Ovary (tissue), 9 donors: ENCODE results near the gene HNF1A. TPM values are rescaled to one million over a fixed set of nuclear protein-coding genes. Genes with fewer than 3 reads are reported as not detected.

Experiments used
- DNase-seq, 5 donors: peaks; one replicate each; pipeline ENCODE4 v3.0.0-alpha.2; 2019 to 2020
- H3K27ac ChIP-seq, 2 donors: fragments of 200-600 bp; one replicate each; pipeline versions ENCODE4 v1.5.1 to v1.8.0; 2019 to 2022
- H3K27me3 ChIP-seq: fragments of 200-600 bp; one replicate; pipeline ENCODE4 v1.8.0; 2022
- H3K36me3 ChIP-seq: fragments of 200-600 bp; sonication (generic); one replicate; pipeline ENCODE4 v1.5.1; 2019
- H3K4me1 ChIP-seq: one replicate; pipeline ENCODE4 v1.8.1; 2013; ENCODE audit warnings: mild to moderate bottlenecking, moderate library complexity; ENCODE audit not compliant: insufficient read depth
- H3K4me3 ChIP-seq: fragments of 200-600 bp; sonication (generic); one replicate; pipeline ENCODE4 v1.5.1; 2017
- H3K9me3 ChIP-seq, 2 donors: fragments of 200-600 bp in 1 of 2; sonication (generic) in 1 of 2; one replicate each; pipeline versions ENCODE4 v1.5.1 to v1.8.1; 2013 to 2019; ENCODE audit warnings: mild to moderate bottlenecking in 1 of 2, moderate library complexity in 1 of 2
- EP300 ChIP-seq: sonication (generic); formaldehyde crosslinking; IDR thresholded peaks from one replicate; pipeline ENCODE4 v1.6.1; 2017; ENCODE audit warnings: antibody characterized with exemption
- POLR2A ChIP-seq: fragments of 450-650 bp; IDR thresholded peaks from one replicate; pipeline ENCODE4 v1.6.1; 2017; ENCODE audit warnings: antibody characterized with exemption, mild to moderate bottlenecking, moderate library complexity
- WGBS, 3 donors: extraction: QIAGEN DNeasy Blood & Tissue Kit in 1 of 3; methylation state at CpG; one replicate each; pipeline versions ENCODE4 v1.1.5 to v1.1.7; 2013 to 2017; 5-methylcytosine and 5-hydroxymethylcytosine counted together
- intact Hi-C, 4 donors: fragments of 100-400 bp; cut with DNase I; formaldehyde crosslinking; loops; one replicate each; pipeline versions ENCODE4 v1.11.0 to v1.15.1; 2022 to 2023
- polyA plus RNA-seq, 2 donors: library from polyadenylated mRNA; stranded (reverse); fragments of 200-250 nt in 1 of 2; fragments of 350-450 nt in 1 of 2; fragmentation: Illumina TruSeq in 1 of 2; extraction: RNeasy Lipid Tissue Mini Kit (QIAGEN cat#74804) in 1 of 2; gene quantifications; one replicate each; pipeline ENCODE4 v1.2.3, GENCODE V29; 2013 to 2014
- total RNA-seq, 7 donors: library from RNA; depleted of rRNA in 2 of 7; stranded (reverse); fragments of >200 nt in 2 of 7; fragmentation: NEBNext Ultra II Directional in 3 of 7; extraction: Animal tissue kit (Norgen Biotek cat#: 25700) in 3 of 7; gene quantifications; one replicate each; pipeline versions ENCODE4 v1.1.0 to v1.2.4, GENCODE V29; 2016 to 2023
- TF ChIP-seq, protein P1 (sequence below), 3 donors: fragments of 450-650 bp in 2 of 3; fragments of 200-600 bp in 1 of 3; IDR thresholded peaks; one replicate each; pipeline versions ENCODE4 v1.5.1 to v1.8.0; 2016 to 2022; ENCODE audit warnings: antibody characterized with exemption in 3 of 3, mild to moderate bottlenecking in 1 of 3
- donor health status: DM: no; HTN: no; CAD: no; lungs with moderate emphysema.
- donor health status: DM: no; HTN: no; CAD: no.
- donor health status: Bipolar disorder and iron deficiency.
- donor health status: DM: yes; HTN: yes; CAD: no.
- donor health status: DM: no; HTN: no; CAD: no.
- donor health status: DM: yes; HTN: yes; CAD: no.

HNF1A gene
- total and polyA plus RNA-seq, 9 donors, result 0.10 to 1.4 (median 0.17) TPM; not detected in 5

GRCh38 chr12:121013715-121014114 is 35.4 kb downstream of the HNF1A start:
- intact Hi-C loops, result no loop called here
- Histone ChIP-seq H3K4me1 (no peaks in the 10 kb centered on the region), H3K27me3 (no peaks in the 10 kb centered on the region), H3K27ac (no peak overlapping the region), H3K4me3 (no peak overlapping the region), H3K9me3 (no peaks in the 10 kb centered on the region), H3K36me3 (no peaks in the 10 kb centered on the region)
- TF ChIP-seq, protein P1, sequence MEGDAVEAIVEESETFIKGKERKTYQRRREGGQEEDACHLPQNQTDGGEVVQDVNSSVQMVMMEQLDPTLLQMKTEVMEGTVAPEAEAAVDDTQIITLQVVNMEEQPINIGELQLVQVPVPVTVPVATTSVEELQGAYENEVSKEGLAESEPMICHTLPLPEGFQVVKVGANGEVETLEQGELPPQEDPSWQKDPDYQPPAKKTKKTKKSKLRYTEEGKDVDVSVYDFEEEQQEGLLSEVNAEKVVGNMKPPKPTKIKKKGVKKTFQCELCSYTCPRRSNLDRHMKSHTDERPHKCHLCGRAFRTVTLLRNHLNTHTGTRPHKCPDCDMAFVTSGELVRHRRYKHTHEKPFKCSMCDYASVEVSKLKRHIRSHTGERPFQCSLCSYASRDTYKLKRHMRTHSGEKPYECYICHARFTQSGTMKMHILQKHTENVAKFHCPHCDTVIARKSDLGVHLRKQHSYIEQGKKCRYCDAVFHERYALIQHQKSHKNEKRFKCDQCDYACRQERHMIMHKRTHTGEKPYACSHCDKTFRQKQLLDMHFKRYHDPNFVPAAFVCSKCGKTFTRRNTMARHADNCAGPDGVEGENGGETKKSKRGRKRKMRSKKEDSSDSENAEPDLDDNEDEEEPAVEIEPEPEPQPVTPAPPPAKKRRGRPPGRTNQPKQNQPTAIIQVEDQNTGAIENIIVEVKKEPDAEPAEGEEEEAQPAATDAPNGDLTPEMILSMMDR (IDR thresholded peaks at IDR 0.05), result no peak
- DNase-seq, result no peak
- WGBS, 3 donors, result 81 to 86% (median 85%) methylated on average over 3 of the region's 3 CpGs

DNA sequence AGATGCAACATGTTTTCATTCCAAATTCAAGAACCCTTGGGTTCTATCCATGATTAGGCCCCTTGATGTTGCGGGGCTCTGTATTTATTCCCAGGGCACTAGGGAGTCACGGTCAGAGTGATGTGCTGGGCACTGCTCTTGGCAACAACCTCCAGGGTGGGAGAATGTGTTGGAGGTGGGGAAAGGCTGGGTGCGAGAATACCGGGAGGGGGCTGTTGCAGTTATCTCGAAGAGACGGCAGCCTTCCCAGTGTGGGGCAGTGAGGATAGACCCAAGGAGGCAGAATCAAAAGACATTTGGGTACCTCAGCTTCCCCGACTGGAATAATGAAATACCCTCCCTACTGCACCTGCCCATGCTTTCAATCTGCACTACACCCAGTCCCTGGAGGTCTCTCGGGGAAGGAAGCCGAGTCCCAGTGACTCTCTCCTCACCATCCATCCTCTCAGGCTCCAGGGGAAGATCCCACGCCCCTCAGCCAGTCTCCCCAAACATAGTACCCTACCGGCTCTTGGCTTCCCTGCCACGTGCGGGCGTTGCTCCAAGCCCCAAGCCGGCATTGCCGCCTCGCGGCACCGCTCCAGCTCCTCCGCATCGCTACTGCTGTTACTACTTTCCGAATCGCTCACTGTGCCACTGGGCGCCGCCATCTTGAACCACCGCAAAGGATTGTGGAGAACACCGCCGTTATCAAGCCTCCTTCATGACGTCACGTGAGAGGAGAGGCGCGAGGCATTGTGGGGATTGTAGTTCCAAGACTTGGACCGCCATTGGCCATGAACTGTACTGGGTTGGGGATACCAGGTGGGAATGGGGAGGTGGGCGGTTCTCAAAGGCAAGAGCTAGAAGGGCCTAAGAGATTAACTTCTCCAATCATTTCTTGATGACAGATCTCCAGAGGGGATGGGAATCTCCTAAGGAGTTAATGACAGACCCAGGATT is 37.8 kb downstream of the HNF1A start, which contains the start of gene C12orf43:
Gene C12orf43 (minus strand): TSS at position 663 of the 942 bp plus-strand sequence. CDS start 13 bp downstream, at position 650.
- Histone ChIP-seq H3K4me3 (peak within 1 kb of the TSS; percentile 85), H3K4me1 (no peaks in the 10 kb centered on the region), H3K27me3 (no peaks in the 10 kb centered on the region), H3K9me3 (no peaks in the 10 kb centered on the region), H3K36me3 (no peaks in the 10 kb centered on the region), H3K27ac (peak within 1 kb of the TSS in 1 of 2 donors; percentile 53)
- peak; percentile 84 to 93 (median 91) for DNase-seq
- WGBS, 3 donors, result 1% methylated on average over 34 of the region's 34 CpGs
- intact Hi-C loops, result no loop called here
- TF ChIP-seq EP300 (no peak), POLR2A (no peak)
- TF ChIP-seq, protein P1 (IDR thresholded peaks at IDR 0.05), result no peak

DNA sequence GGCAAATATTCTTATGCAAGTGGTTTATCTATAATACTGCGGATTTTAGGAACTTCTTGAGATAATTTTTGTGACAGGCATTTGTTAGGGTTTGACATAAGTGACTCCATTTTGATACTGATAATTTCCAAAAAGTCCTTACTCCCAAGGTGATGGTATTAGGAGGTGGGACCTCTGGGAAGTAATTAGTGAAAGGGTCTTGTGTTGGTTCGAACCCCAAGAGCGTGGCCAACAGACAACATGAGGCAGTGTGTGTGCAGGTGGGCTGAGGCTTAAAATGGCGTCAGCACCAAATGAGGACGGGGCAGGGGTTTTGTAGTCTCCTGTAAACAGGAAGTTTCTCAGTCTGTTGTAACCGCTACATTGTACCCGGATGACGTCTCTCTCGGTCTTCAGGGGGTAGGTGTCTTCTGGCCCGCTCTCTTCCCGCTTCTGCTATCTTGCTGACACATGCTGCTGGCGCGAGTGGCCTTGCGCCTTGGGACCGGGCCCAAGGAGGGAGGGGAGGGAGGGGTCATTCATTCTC is 39.7 kb downstream of the HNF1A start:
- no peaks in the 10 kb centered on the region for H3K9me3 ChIP-seq
- no peak for TF ChIP-seq EP300
- no peak for TF ChIP-seq POLR2A
- TF ChIP-seq, protein P1 (IDR thresholded peaks at IDR 0.05), result no peak

GRCh38 chr12:121018860-121019617 is 40.7 kb downstream of the HNF1A start:
- Histone ChIP-seq H3K27me3 (no peaks in the 10 kb centered on the region), H3K27ac (no peak overlapping the region), H3K4me3 (no peak overlapping the region), H3K9me3 (no peaks in the 10 kb centered on the region), H3K36me3 (no peaks in the 10 kb centered on the region), H3K4me1 (no peaks in the 10 kb centered on the region)
- intact Hi-C loops, result no loop called here
- DNase-seq, result no peak
- 88 to 91% (median 90%) methylated on average over 2 of the region's 2 CpGs for WGBS, 3 donors
- TF ChIP-seq EP300, result no peak
- TF ChIP-seq, protein P1 (IDR thresholded peaks at IDR 0.05), result no peak
- TF ChIP-seq POLR2A, result no peak

More for the DNA sequence above, 39.7 kb downstream of the HNF1A start:
- Histone ChIP-seq H3K4me1 (no peaks in the 10 kb centered on the region), H3K4me3 (no peak overlapping the region), H3K27ac (no peak overlapping the region), H3K36me3 (no peaks in the 10 kb centered on the region), H3K27me3 (no peaks in the 10 kb centered on the region)
- intact Hi-C loops, result no loop called here
- WGBS, 3 donors, result 90 to 91% (median 91%) methylated on average over 15 of the region's 15 CpGs
- DNase-seq, result no peak
